HCT116 (cell line): ENCODE results near the gene POFUT2. TPM values are rescaled to one million over a fixed set of nuclear protein-coding genes. Genes with fewer than 3 reads are reported as not detected.

Experiments
- ATAC-seq: fragments of 200-7000 bp; cut with Tn5 transposase; 2 replicates; pipeline ENCODE4 v1.9.1; 2020; ENCODE audit warnings: mild to moderate bottlenecking, moderate library complexity
- BruUV-seq: library from RNA; stranded (reverse); fragments of 400-500 nt; replicated peaks from 2 replicates; lab custom pipeline; 2021; lab: Mats Ljungman, UMichigan
- CTCF ChIA-PET: fragments of 300-600 bp; sonication (Branson Sonifier 250); formaldehyde crosslinking; loops from one replicate; lab custom pipeline; 2021; ENCODE audit warnings: antibody characterized with exemption; lab: Charles Lee
- POLR2A ChIA-PET: fragments of 300-600, 350-600 bp; sonication (Branson Sonifier 250); formaldehyde crosslinking; loops from one replicate; lab custom pipeline; 2021; ENCODE audit warnings: antibody characterized with exemption; lab: Charles Lee
- RAD21 ChIA-PET, 2 experiments: fragments of 300-600 bp; sonication (Branson Sonifier 250); formaldehyde crosslinking; loops; one replicate each; lab custom pipeline; 2023; ENCODE audit warnings: low total read pairs in 2 of 2; ENCODE audit not compliant: uncharacterized antibody in 2 of 2, unreplicated experiment in 2 of 2, low non-redundant PET in 1 of 2; lab: Charles Lee
- DNase-seq: peaks from one replicate; pipeline ENCODE4 v3.0.0-alpha.2; 2010; ENCODE audit warnings: low read depth, low spot score
- H2AFZ ChIP-seq: fragments of 200-600 bp; shearing (Covaris generic), sonication (generic); 2 replicates; pipeline ENCODE4 v1.6.1; 2017; ENCODE audit warnings: low read depth, mixed run types, mixed read lengths, antibody characterized with exemption, low read length; ENCODE audit not compliant: poor library complexity, severe bottlenecking
- H3K27ac ChIP-seq: 2 replicates; pipeline ENCODE4 v1.5.1; 2012; ENCODE audit warnings: low read depth, low read length
- H3K27me3 ChIP-seq: fragments of 200-600 bp; sonication (generic); 2 replicates; pipeline ENCODE4 v1.6.1; 2016; ENCODE audit warnings: mixed run types, low read length, mixed read lengths; ENCODE audit not compliant: insufficient read depth
- H3K36me3 ChIP-seq, 2 experiments: fragments of 200-500 bp in 1 of 2; fragments of 200-600 bp in 1 of 2; sonication (Bioruptor generic) in 1 of 2; sonication (generic) in 1 of 2; 2 replicates each; pipeline versions ENCODE4 v1.5.1 to v1.6.1; 2014 to 2016; ENCODE audit warnings: low read length in 2 of 2, inconsistent platforms in 1 of 2, mixed read lengths in 1 of 2, mixed run types in 1 of 2; ENCODE audit not compliant: insufficient read depth in 2 of 2, control insufficient read depth in 1 of 2
- H3K4me1 ChIP-seq, 2 experiments: fragments of 200-600 bp in 1 of 2; sonication (generic) in 1 of 2; 2 replicates each; pipeline versions ENCODE4 v1.5.1 to v1.6.1; 2012 to 2017; ENCODE audit warnings: low read length in 2 of 2, inconsistent platforms in 1 of 2, mild to moderate bottlenecking in 1 of 2, mixed read lengths in 1 of 2, mixed run types in 1 of 2, moderate library complexity in 1 of 2; ENCODE audit not compliant: insufficient read depth in 2 of 2, control insufficient read depth in 1 of 2
- H3K4me2 ChIP-seq: fragments of 200-600 bp; sonication (generic); 2 replicates; pipeline ENCODE4 v1.6.1; 2017; ENCODE audit warnings: mixed run types, low read length, mixed read lengths
- H3K4me3 ChIP-seq, 2 experiments: fragments of 200-600 bp in 1 of 2; sonication (generic) in 1 of 2; replicated peaks in 1 of 2; 2 replicates each; pipeline ENCODE4 v1.5.1; 2011 to 2016; ENCODE audit warnings: low read length in 2 of 2, control low read depth in 1 of 2, low read depth in 1 of 2, mild to moderate bottlenecking in 1 of 2, mixed read lengths in 1 of 2, mixed run types in 1 of 2
- H3K79me2 ChIP-seq: fragments of 200-600 bp; sonication (generic); 2 replicates; pipeline ENCODE4 v1.6.1; 2017; ENCODE audit warnings: mild to moderate bottlenecking, mixed run types, low read length, moderate library complexity, mixed read lengths; ENCODE audit not compliant: insufficient read depth
- H3K9ac ChIP-seq: fragments of 200-600 bp; sonication (generic); 2 replicates; pipeline ENCODE4 v1.6.1; 2016; ENCODE audit warnings: low read length, mixed read lengths
- H3K9me2 ChIP-seq: fragments of 200-600 bp; sonication (generic), shearing (Covaris generic); 2 replicates; pipeline ENCODE4 v1.6.1; 2017; ENCODE audit warnings: mixed run types, mild to moderate bottlenecking, moderate library complexity; ENCODE audit not compliant: insufficient read depth
- H3K9me3 ChIP-seq, 2 experiments: fragments of 200-500 bp in 1 of 2; fragments of 200-600 bp in 1 of 2; sonication (Bioruptor generic) in 1 of 2; sonication (generic) in 1 of 2; 2 replicates each; pipeline ENCODE4 v1.6.1; 2014 to 2017; ENCODE audit warnings: low read length in 2 of 2, mixed read lengths in 2 of 2, inconsistent platforms in 1 of 2, low read depth in 1 of 2, mild to moderate bottlenecking in 1 of 2, mixed run types in 1 of 2, moderate library complexity in 1 of 2; ENCODE audit not compliant: control insufficient read depth in 1 of 2, insufficient read depth in 1 of 2
- H4K20me1 ChIP-seq: fragments of 200-600 bp; sonication (generic), shearing (Covaris generic); 2 replicates; pipeline ENCODE4 v1.6.1; 2017; ENCODE audit warnings: mixed run types, mild to moderate bottlenecking, moderate library complexity; ENCODE audit not compliant: insufficient read depth
- JUND ChIP-seq: IDR thresholded peaks from 2 replicates; pipeline ENCODE4 v1.6.1; 2012
- RAD21 ChIP-seq: IDR thresholded peaks from 2 replicates; pipeline ENCODE4 v1.6.1; 2012; ENCODE audit warnings: low read depth, mild to moderate bottlenecking
- SRF ChIP-seq: IDR thresholded peaks from 2 replicates; pipeline ENCODE4 v1.6.1; 2012; ENCODE audit warnings: low read depth
- TCF7L2 ChIP-seq: IDR thresholded peaks from 2 replicates; pipeline ENCODE4 v1.7.0; 2011; ENCODE audit warnings: borderline replicate concordance, inconsistent platforms; ENCODE audit not compliant: insufficient read depth, insufficient read length; ENCODE audit errors: extremely low read depth
- intact Hi-C: fragments of 100-400 bp; cut with micrococcal nuclease; formaldehyde crosslinking; loops from 2 replicates; pipeline ENCODE4 v1.10.0; 2022
- total RNA-seq: library from RNA; stranded (reverse); gene quantifications from one replicate; pipeline ENCODE4 v1.2.1, GENCODE V29; 2021; ENCODE audit not compliant: unreplicated experiment
- TF ChIP-seq, protein P1 (sequence below), 3 experiments: fragments of 200-600 bp in 1 of 3; sonication (generic) in 1 of 3; IDR thresholded peaks in 2 of 3; conservative IDR thresholded peaks in 1 of 3; 2 replicates each; pipeline ENCODE4 v1.5.1; 2012 to 2017; ENCODE audit warnings: low read depth in 2 of 3, low read length in 2 of 3, antibody characterized with exemption in 1 of 3, borderline replicate concordance in 1 of 3, control low read depth in 1 of 3, mild to moderate bottlenecking in 1 of 3, mixed read lengths in 1 of 3, mixed run types in 1 of 3, moderate library complexity in 1 of 3; ENCODE audit not compliant: insufficient read depth in 1 of 3
- TF ChIP-seq, protein P2 (sequence below): IDR thresholded peaks from 2 replicates; pipeline ENCODE4 v1.6.1; 2012
- TF ChIP-seq, protein P3 (sequence below): IDR thresholded peaks from 2 replicates; pipeline ENCODE4 v1.6.1; 2012

POFUT2 gene
- total RNA-seq, 1 experiment from 2014 or later, result 20.5 TPM

GRCh38 chr21:45336870-45337269, 49.2 kb upstream of the POFUT2 start:
- intact Hi-C loops, result no loop called here
- Histone ChIP-seq H3K36me3 (no peaks in the 10 kb centered on the region), H4K20me1 (no peaks in the 10 kb centered on the region), H3K9ac (no peak overlapping the region), H2AFZ (no peak overlapping the region), H3K4me3 (no peak overlapping the region), H3K27me3 (no peaks in the 10 kb centered on the region), H3K4me1 (peaks cover 6 to 26% of the 10 kb centered on the region in 2 experiments; a peak in 1 of 4 replicates), H3K27ac (no peak overlapping the region), H3K4me2 (no peak overlapping the region), H3K9me3 (no peaks in the 10 kb centered on the region), H3K79me2 (no peaks in the 10 kb centered on the region), H3K9me2 (no peaks in the 10 kb centered on the region)
- POLR2A ChIA-PET, result no interaction called here
- no TSS peak for BruUV-seq
- RAD21 ChIA-PET, result no interaction called here
- peak; percentile 80 for ATAC-seq
- CTCF ChIA-PET, result no interaction called here
- DNase-seq, result no peak
- TF ChIP-seq, protein P1, sequence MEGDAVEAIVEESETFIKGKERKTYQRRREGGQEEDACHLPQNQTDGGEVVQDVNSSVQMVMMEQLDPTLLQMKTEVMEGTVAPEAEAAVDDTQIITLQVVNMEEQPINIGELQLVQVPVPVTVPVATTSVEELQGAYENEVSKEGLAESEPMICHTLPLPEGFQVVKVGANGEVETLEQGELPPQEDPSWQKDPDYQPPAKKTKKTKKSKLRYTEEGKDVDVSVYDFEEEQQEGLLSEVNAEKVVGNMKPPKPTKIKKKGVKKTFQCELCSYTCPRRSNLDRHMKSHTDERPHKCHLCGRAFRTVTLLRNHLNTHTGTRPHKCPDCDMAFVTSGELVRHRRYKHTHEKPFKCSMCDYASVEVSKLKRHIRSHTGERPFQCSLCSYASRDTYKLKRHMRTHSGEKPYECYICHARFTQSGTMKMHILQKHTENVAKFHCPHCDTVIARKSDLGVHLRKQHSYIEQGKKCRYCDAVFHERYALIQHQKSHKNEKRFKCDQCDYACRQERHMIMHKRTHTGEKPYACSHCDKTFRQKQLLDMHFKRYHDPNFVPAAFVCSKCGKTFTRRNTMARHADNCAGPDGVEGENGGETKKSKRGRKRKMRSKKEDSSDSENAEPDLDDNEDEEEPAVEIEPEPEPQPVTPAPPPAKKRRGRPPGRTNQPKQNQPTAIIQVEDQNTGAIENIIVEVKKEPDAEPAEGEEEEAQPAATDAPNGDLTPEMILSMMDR (IDR thresholded peaks at IDR 0.05 in 2 of 3, conservative IDR thresholded peaks at IDR 0.05 in 1 of 3; ENCODE audit: borderline replicate concordance in 1 of 3, insufficient read depth in 1 of 3, low read depth in 2 of 3, low read length in 2 of 3), result 0 out of 6 replicates have a peak, but pooled peaks of 2 of the 3 experiments have one; percentile 3 to 5
- TF ChIP-seq SRF, result no peak

- no TSS peak for BruUV-seq
- ChIA-PET RAD21 (no interaction called here), POLR2A (no interaction called here), CTCF (no interaction called here)
- Histone ChIP-seq H3K4me3 (no peak overlapping the region), H3K36me3 (no peaks in the 10 kb centered on the region), H3K9me2 (no peaks in the 10 kb centered on the region), H4K20me1 (no peaks in the 10 kb centered on the region), H3K4me1 (peaks cover 6 to 26% of the 10 kb centered on the region in 2 experiments; a peak in 1 of 4 replicates), H3K4me2 (no peak overlapping the region), H3K79me2 (no peaks in the 10 kb centered on the region), H2AFZ (no peak overlapping the region), H3K9ac (no peak overlapping the region), H3K9me3 (no peaks in the 10 kb centered on the region), H3K27ac (no peak overlapping the region), H3K27me3 (no peaks in the 10 kb centered on the region)
- intact Hi-C loops, result no loop called here
- DNase-seq (no peak), ATAC-seq (no peak)
- TF ChIP-seq TCF7L2 (no peak), JUND (no peak), RAD21 (no peak)
- TF ChIP-seq, protein P2, sequence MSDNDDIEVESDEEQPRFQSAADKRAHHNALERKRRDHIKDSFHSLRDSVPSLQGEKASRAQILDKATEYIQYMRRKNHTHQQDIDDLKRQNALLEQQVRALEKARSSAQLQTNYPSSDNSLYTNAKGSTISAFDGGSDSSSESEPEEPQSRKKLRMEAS, result no peak
- TF ChIP-seq, protein P3, sequence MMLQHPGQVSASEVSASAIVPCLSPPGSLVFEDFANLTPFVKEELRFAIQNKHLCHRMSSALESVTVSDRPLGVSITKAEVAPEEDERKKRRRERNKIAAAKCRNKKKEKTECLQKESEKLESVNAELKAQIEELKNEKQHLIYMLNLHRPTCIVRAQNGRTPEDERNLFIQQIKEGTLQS, result no peak
- TF ChIP-seq, protein P1 (IDR thresholded peaks at IDR 0.05 in 2 of 3, conservative IDR thresholded peaks at IDR 0.05 in 1 of 3; ENCODE audit: borderline replicate concordance in 1 of 3, insufficient read depth in 1 of 3, low read depth in 2 of 3, low read length in 2 of 3), result no peak
Measured at GRCh38 chr21:45336535-45336810, 48.8 kb upstream of the POFUT2 start.
